ENCODE measurements around the gene CDK4.
"Not testable (repeated sequence)": the region's sequence is repeated elsewhere in the genome, so short reads cannot be mapped to it uniquely, and the experiment has no call there.

The CDK4 gene

GRCh38 chr12:57724003-57724935 is 27.8 kb downstream of the CDK4 start:
- no peak for DNase-seq

DNA sequence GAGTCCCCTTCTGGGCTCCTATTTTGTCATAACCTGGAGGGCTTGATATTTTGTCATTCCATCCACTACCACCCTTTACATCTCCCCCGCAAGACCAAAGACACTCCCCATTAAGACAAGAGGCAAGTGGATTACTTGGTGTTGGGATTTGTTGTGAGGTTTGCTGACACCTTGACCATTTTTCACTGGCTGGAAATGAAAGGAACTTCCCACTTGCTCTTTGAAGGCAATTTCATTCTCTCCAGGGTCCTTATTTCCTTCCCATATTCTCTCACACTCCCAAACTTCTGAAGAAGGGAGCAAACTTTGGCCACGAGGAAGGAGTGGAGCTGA is 28.5 kb downstream of the CDK4 start:
- no peak for DNase-seq

GRCh38 chr12:57722716-57723629 is 29.1 kb downstream of the CDK4 start:
- no peak for DNase-seq

DNA sequence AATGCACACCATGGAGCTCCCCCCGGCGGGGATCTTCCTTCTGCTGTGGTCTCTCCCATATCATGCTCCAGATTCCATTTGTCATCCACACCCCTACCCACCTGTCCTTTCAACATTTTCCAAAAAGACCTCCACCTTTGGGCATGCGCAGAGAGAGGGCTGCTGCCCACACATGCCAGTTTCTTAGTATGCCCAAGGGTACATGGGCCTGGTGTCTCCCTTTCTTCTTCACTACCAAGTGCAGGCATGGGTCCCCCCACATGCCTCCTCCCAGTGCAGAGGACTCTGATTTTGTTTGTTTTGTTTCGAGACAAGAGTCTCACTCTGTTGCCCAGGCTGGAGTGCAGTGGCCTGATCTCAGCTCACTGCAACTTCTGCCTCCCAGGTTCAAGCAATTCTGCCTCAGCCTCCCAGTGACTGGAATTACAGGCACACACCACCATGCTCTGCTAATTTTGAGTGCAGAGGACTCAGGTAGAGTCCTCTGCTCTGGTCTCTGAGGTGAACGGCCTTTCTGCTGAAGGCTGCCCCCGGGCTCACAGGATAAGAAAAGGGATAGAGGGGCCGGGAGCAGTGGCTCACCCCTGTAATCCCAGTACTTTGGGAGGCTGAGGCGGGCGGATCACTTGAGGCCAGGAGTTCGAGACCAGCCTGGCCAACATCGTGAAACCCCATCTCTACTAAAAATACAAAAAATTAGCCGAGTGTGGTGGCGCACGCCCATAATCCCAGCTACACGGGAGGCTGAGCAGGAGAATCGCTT is 30.1 kb downstream of the CDK4 start:
- DNase-seq: not testable (repeated sequence)

DNA sequence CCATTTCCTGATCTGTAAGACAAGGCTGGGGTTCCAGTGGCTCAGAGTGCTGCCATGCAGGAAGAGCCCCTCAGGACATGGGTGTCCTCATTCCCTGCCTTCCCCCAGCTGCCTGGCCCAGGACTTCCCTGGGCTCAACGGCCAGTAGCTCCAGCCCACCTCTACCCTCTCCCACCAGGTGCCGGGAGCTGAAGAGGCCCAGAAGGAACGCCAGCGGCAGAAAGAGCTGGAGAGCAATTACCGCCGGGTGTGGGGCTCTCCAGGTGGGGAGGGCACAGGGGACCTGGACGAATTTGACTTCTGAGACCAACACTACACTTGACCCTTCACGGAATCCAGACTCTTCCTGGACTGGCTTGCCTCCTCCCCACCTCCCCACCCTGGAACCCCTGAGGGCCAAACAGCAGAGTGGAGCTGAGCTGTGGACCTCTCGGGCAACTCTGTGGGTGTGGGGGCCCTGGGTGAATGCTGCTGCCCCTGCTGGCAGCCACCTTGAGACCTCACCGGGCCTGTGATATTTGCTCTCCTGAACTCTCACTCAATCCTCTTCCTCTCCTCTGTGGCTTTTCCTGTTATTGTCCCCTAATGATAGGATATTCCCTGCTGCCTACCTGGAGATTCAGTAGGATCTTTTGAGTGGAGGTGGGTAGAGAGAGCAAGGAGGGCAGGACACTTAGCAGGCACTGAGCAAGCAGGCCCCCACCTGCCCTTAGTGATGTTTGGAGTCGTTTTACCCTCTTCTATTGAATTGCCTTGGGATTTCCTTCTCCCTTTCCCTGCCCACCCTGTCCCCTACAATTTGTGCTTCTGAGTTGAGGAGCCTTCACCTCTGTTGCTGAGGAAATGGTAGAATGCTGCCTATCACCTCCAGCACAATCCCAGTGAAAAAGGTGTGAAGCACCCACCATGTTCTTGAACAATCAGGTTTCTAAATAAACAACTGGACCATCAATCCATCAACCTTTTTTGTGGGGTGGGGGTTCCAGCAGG is 31.2 kb downstream of the CDK4 start:
- no peak for DNase-seq

- DNase-seq: no peak
Observed at GRCh38 chr12:57719777-57720605, 32.1 kb downstream of the CDK4 start.

DNA sequence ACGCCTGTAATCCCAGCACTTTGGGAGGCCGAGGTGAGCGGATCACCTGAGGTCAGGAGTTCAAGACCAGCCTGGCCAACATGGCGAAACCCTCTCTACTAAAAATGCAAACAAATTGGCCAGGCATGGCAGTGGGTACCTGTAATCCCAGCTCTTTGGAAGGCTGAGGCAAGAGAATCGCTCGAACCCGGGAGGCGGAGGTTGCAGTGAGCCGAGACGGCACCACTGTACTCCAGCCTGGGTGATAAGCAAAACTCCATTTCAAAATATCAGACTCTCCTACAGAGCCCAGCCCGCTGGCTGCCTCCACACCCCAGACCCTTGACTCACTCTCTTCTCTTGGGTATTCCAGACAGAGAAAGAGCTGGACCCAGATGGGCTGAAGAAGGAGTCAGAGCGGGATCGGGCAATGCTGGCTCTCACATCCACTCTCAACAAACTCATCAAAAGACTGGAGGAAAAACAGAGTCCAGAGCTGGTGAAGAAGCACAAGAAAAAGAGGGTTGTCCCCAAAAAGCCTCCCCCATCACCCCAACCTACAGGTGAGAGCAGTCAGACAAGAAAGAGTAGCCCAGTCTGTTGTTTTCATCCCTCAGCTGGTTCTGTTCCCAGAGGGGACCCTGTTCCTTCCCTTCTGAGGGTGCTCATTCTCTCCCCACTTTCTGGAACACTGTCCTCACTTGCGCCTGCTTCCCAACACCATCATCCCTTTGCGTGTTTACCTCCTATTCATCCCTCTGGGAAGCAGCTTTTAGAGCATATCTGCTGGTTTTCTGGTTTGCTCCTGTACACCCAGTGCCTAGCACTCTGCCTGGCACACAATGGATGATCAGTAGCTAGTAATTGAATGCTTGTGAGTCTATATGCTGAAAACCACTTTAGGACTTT is 33.2 kb downstream of the CDK4 start:
- no peak for DNase-seq

- DNase-seq: no peak
Observed at GRCh38 chr12:57717846-57718640, 34.1 kb downstream of the CDK4 start.

DNA sequence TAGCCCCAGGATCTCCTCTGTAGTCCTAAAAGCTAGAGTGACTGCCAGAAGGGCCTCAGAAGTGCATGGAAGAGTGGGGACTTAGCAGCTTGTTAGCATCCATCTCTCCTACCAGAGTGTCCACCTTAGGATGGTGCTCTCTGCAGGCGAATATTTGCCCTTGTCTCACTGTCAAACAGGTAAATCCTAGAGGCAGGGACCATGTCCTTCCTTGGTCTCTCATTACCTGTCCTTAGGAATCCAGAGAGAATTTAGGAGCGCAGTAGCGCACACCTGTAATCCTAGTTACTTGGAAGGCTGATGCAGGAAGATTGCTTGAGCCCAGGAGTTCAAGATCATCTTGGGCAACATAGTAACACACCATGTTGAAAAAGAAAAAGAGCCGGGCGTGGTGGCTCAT is 35.0 kb downstream of the CDK4 start:
- DNase-seq: no peak

DNA sequence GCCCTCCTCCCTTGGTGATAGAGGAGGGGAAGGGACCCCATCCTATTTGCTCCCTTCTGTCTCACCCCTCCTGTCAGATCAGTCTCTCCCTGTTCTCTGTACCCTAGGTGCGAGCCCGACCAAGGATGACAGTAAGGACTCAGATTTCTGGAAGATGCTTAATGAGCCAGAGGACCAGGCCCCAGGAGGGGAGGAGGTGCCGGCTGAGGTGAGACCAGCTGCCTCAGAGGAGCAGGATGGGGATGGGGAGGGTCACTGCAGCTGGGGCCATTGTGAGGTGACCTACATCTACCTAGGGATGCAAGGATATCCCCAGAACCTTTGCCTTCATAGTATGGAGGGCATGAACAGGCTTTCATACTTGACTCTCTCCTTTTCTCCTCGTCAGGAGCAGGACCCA is 35.8 kb downstream of the CDK4 start:
- DNase-seq: no peak

- DNase-seq: no peak
Observed at GRCh38 chr12:57715786-57716185, 36.3 kb downstream of the CDK4 start.

- DNase-seq: not testable (repeated sequence)
Observed at GRCh38 chr12:57715036-57715748, 36.9 kb downstream of the CDK4 start.

GRCh38 chr12:57713209-57713608 is 38.9 kb downstream of the CDK4 start:
- DNase-seq: no peak

GRCh38 chr12:57712701-57713100 is 39.4 kb downstream of the CDK4 start:
- no peak for DNase-seq

GRCh38 chr12:57708296-57708695 is 43.8 kb downstream of the CDK4 start:
- no peak for DNase-seq

DNA sequence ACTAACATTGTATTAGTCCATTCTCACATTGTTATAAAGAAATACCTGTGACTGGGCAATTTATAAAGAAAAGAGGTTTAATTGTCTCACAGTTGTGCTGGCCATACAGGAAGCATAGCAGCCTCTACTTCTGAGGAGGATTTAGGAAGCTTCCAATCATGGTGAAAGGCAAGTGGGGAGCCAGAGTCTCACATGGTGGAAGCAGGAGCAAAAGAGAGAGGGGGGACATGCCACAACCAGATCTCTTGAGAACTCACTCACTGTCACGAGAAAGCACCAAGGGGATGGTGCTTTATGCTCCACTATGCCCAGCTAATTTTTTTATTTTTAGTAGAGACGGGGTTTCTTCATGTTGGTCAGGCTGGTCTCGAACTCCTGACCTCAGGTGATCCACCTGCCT is 44.9 kb downstream of the CDK4 start:
- DNase-seq: no peak

DNA sequence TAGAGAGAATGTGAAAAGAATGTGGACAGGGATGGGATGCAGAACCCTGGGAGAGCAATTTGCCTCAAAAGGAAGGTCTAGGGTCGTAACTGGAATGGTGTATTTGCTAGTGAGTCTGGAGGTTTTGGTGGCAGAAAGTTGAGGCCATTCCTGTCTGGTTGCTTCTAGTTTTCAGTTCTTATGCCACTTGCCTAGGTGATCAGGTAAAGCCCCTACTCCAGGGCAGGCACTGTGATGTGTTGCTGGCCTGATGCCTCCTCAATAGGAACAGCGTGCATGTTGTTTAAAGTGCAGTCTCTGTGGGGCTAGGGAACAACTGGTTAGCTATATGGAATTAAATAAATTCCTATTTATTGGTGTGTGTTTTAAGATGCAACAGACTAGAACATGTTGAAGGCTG is 51.8 kb downstream of the CDK4 start:
- no peak for DNase-seq

- no peak for DNase-seq
Observed at GRCh38 chr12:57698414-57698813, 53.7 kb downstream of the CDK4 start.

Data from femur (tissue), 1 donor.